ENCODE data around the gene CFAP54.

Gene CFAP54

GRCh38 chr12:96828169-96828789 lies 338.9 kb downstream of the CFAP54 start:
- no peak for DNase-seq (ENCODE audit: low spot score)

- no peak for DNase-seq (ENCODE audit: low spot score)
Observed at GRCh38 chr12:96829354-96829753, 340.0 kb downstream of the CFAP54 start.

GRCh38 chr12:96831346-96831745 lies 342.0 kb downstream of the CFAP54 start:
- DNase-seq (ENCODE audit: low spot score), result no peak

GRCh38 chr12:96846293-96846692 lies 356.9 kb downstream of the CFAP54 start:
- no peak for DNase-seq (ENCODE audit: low spot score)

- no peak for DNase-seq (ENCODE audit: low spot score)
Observed at GRCh38 chr12:96850676-96851075, 361.3 kb downstream of the CFAP54 start.

GRCh38 chr12:96858162-96858561 lies 368.8 kb downstream of the CFAP54 start:
- DNase-seq (ENCODE audit: low spot score), result no peak

- DNase-seq (ENCODE audit: low spot score), result no peak
Observed at GRCh38 chr12:96861656-96862055, 372.3 kb downstream of the CFAP54 start.

GRCh38 chr12:96862326-96862725 lies 372.9 kb downstream of the CFAP54 start:
- DNase-seq (ENCODE audit: low spot score), result no peak

- no peak for DNase-seq (ENCODE audit: low spot score)
Observed at GRCh38 chr12:96864335-96864734, 375.0 kb downstream of the CFAP54 start.

GRCh38 chr12:96866801-96867590 lies 377.6 kb downstream of the CFAP54 start:
- no peak for DNase-seq (ENCODE audit: low spot score)

GRCh38 chr12:96870946-96871345 lies 381.6 kb downstream of the CFAP54 start:
- no peak for DNase-seq (ENCODE audit: low spot score)

- DNase-seq (ENCODE audit: low spot score), result no peak
Observed at GRCh38 chr12:96872961-96873360, 383.6 kb downstream of the CFAP54 start.

- no peak for DNase-seq (ENCODE audit: low spot score)
Observed at GRCh38 chr12:96874211-96874610, 384.8 kb downstream of the CFAP54 start.

GRCh38 chr12:96876966-96877365 lies 387.6 kb downstream of the CFAP54 start:
- no peak for DNase-seq (ENCODE audit: low spot score)

GRCh38 chr12:96878704-96879103 lies 389.3 kb downstream of the CFAP54 start:
- DNase-seq (ENCODE audit: low spot score), result no peak

- no peak for DNase-seq (ENCODE audit: low spot score)
Observed at GRCh38 chr12:96879301-96879700, 389.9 kb downstream of the CFAP54 start.

GRCh38 chr12:96880220-96880619 lies 390.8 kb downstream of the CFAP54 start:
- no peak for DNase-seq (ENCODE audit: low spot score)

- DNase-seq (ENCODE audit: low spot score), result no peak
Observed at GRCh38 chr12:96881608-96882007, 392.2 kb downstream of the CFAP54 start.

GRCh38 chr12:96882862-96883261 lies 393.5 kb downstream of the CFAP54 start:
- DNase-seq (ENCODE audit: low spot score), result no peak

- DNase-seq (ENCODE audit: low spot score), result no peak
Observed at GRCh38 chr12:96883571-96883970, 394.2 kb downstream of the CFAP54 start.

GRCh38 chr12:96886998-96887677 lies 397.8 kb downstream of the CFAP54 start:
- DNase-seq (ENCODE audit: low spot score), result no peak

GRCh38 chr12:96889273-96889933 lies 400.0 kb downstream of the CFAP54 start:
- peak; percentile 24 for DNase-seq (ENCODE audit: low spot score)

- DNase-seq (ENCODE audit: low spot score), result no peak
Observed at GRCh38 chr12:96890331-96890730, 401.0 kb downstream of the CFAP54 start.

All from LoVo (cell line).